GM12878 (cell line): Measurements from ENCODE around the gene DNAJC3. TPM values are rescaled to one million over a fixed set of nuclear protein-coding genes. Genes with fewer than 3 reads are reported as not detected.

Source experiments
- ATAC-seq: fragments of 200-7000 bp; cut with Tn5 transposase; 3 replicates; pipeline ENCODE4 v1.9.1; 2020; ENCODE audit warnings: mild to moderate bottlenecking, moderate library complexity
- BruUV-seq: library from RNA; stranded (reverse); fragments of 400-500 nt; replicated peaks from 2 replicates; lab custom pipeline; 2021; lab: Mats Ljungman, UMichigan
- CTCF ChIA-PET: fragments of 300-600 bp; sonication (Branson Sonifier 250); formaldehyde crosslinking; extraction: SDS; loops from one replicate; lab custom pipeline; 2021; ENCODE audit warnings: inconsistent platforms; lab: Yijun Ruan, JAX
- POLR2A ChIA-PET: fragments of 350-600 bp; formaldehyde crosslinking; extraction: SDS; loops from one replicate; lab custom pipeline; 2021; ENCODE audit warnings: inconsistent platforms; lab: Charles Lee
- RAD21 ChIA-PET: fragments of 300-600 bp; sonication (Branson Sonifier 250); formaldehyde crosslinking; loops from one replicate; lab custom pipeline; 2023; ENCODE audit warnings: antibody characterized with exemption; ENCODE audit not compliant: unreplicated experiment; lab: Charles Lee
- SMC1A ChIA-PET: fragments of 300-600 bp; sonication (Branson Sonifier 250); formaldehyde crosslinking; loops from one replicate; lab custom pipeline; 2023; ENCODE audit not compliant: unreplicated experiment, uncharacterized antibody; lab: Charles Lee
- DNase-seq: peaks from one replicate; pipeline ENCODE4 v3.0.0-alpha.2; 2011; ENCODE audit warnings: low read depth, low spot score
- FAIRE-seq: peaks from 3 replicates; lab custom pipeline; 2011; peaks lifted over from hg19 to GRCh38; lab: Jason Lieb, UNC
- H2AFZ ChIP-seq: 2 replicates; pipeline ENCODE4 v1.6.0; 2011; ENCODE audit warnings: low read depth, low read length, control low read depth; ENCODE audit not compliant: control insufficient read depth
- H3K27ac ChIP-seq: 2 replicates; pipeline ENCODE4 v1.5.1; 2011; ENCODE audit warnings: control low read depth; ENCODE audit not compliant: control insufficient read depth, insufficient read depth
- H3K27me3 ChIP-seq, 2 experiments: replicated peaks in 1 of 2; 2 replicates each; pipeline versions ENCODE4 v1.6.0 to v1.6.1; 2011; ENCODE audit warnings: low read length in 1 of 2; ENCODE audit not compliant: control insufficient read depth in 2 of 2, insufficient read depth in 2 of 2
- H3K36me3 ChIP-seq, 2 experiments: 2 replicates each; pipeline ENCODE4 v1.5.1; 2011; ENCODE audit warnings: low read length in 1 of 2; ENCODE audit not compliant: control insufficient read depth in 2 of 2, insufficient read depth in 2 of 2
- H3K4me1 ChIP-seq: 2 replicates; pipeline ENCODE4 v1.6.1; 2011; ENCODE audit warnings: mild to moderate bottlenecking, low read length, moderate library complexity, mixed read lengths; ENCODE audit not compliant: control insufficient read depth, insufficient read depth
- H3K4me2 ChIP-seq: 2 replicates; pipeline ENCODE4 v1.6.0; 2011; ENCODE audit warnings: control low read depth; ENCODE audit not compliant: control insufficient read depth, insufficient read depth
- H3K4me3 ChIP-seq: fragments of 200-600 bp; sonication (generic); 2 replicates; pipeline ENCODE4 v1.5.1; 2016
- H3K79me2 ChIP-seq: 2 replicates; pipeline ENCODE4 v1.6.0; 2011; ENCODE audit warnings: low read length; ENCODE audit not compliant: control insufficient read depth, insufficient read depth
- H3K9ac ChIP-seq: 2 replicates; pipeline ENCODE4 v1.8.0; 2011; ENCODE audit warnings: low read length, control low read depth, mixed read lengths; ENCODE audit not compliant: control insufficient read depth, insufficient read depth
- H3K9me3 ChIP-seq: replicated peaks from 3 replicates; pipeline ENCODE4 v1.5.1; 2011; ENCODE audit warnings: mild to moderate bottlenecking, low read length; ENCODE audit not compliant: control insufficient read depth, insufficient read depth
- H4K20me1 ChIP-seq: 2 replicates; pipeline ENCODE4 v1.6.0; 2011; ENCODE audit not compliant: control insufficient read depth, insufficient read depth
- FOXM1 ChIP-seq: IDR thresholded peaks from 2 replicates; pipeline ENCODE4 v1.6.1; 2012; ENCODE audit warnings: low read depth, mild to moderate bottlenecking, inconsistent platforms, low read length, moderate library complexity
- GATAD2B ChIP-seq: fragments of 450-650 bp; conservative IDR thresholded peaks from 2 replicates; pipeline ENCODE4 v1.6.1; 2017; ENCODE audit warnings: low read depth, mild to moderate bottlenecking, moderate library complexity
- LARP7 ChIP-seq: fragments of 450-650 bp; IDR thresholded peaks from 2 replicates; pipeline ENCODE4 v1.6.1; 2017; ENCODE audit warnings: mild to moderate bottlenecking
- MEF2A ChIP-seq: IDR thresholded peaks from 2 replicates; pipeline ENCODE4 v1.6.1; 2011; ENCODE audit warnings: low read depth, mild to moderate bottlenecking, low read length, moderate library complexity; ENCODE audit not compliant: insufficient read depth
- NFXL1 ChIP-seq: fragments of 450-650 bp; IDR thresholded peaks from 2 replicates; pipeline ENCODE4 v1.6.1; 2017; ENCODE audit warnings: antibody characterized with exemption, mild to moderate bottlenecking, borderline replicate concordance
- POU2F2 ChIP-seq: IDR thresholded peaks from 3 replicates; pipeline ENCODE4 v1.6.1; 2011; ENCODE audit warnings: low read depth, mild to moderate bottlenecking, low read length, borderline replicate concordance
- SIN3A ChIP-seq: IDR thresholded peaks from 2 replicates; pipeline ENCODE4 v1.6.1; 2012; ENCODE audit warnings: low read depth, low read length, improper control_type of control experiment
- SMARCA5 ChIP-seq: fragments of 450-650 bp; IDR thresholded peaks from 2 replicates; pipeline ENCODE4 v1.6.1; 2017; ENCODE audit warnings: mild to moderate bottlenecking
- SREBF2 ChIP-seq: IDR thresholded peaks from 2 replicates; pipeline ENCODE4 v1.6.1; 2012; ENCODE audit warnings: mild to moderate bottlenecking, low read length
- ZNF622 ChIP-seq: fragments of 450-650 bp; IDR thresholded peaks from 2 replicates; pipeline ENCODE4 v1.6.1; 2017; ENCODE audit warnings: mild to moderate bottlenecking, inconsistent platforms
- ZNF687 ChIP-seq: fragments of 450-650 bp; IDR thresholded peaks from 2 replicates; pipeline ENCODE4 v1.6.1; 2017; ENCODE audit warnings: mild to moderate bottlenecking, moderate library complexity
- in situ Hi-C: fragments of 300-500 bp; cut with MboI; formaldehyde crosslinking; loops from 9 replicates; pipeline ENCODE4 v1.14.3; 2018; ENCODE audit warnings: mixed read lengths
- intact Hi-C: fragments of 100-400 bp; cut with micrococcal nuclease; formaldehyde crosslinking; loops from one replicate; pipeline ENCODE4 v1.14.2; 2022; ENCODE audit not compliant: unreplicated experiment
- polyA plus RNA-seq, 11 experiments: library from polyadenylated mRNA; depleted of rRNA in 4 of 11; unstranded in 6 of 11; stranded (reverse) in 5 of 11; fragments of >200 nt; fragmentation: Nextera tagmentation in 4 of 11; fragmentation: Illumina TruSeq in 1 of 11; extraction: Ambion mirVana in 4 of 11; extraction: Trizol in 1 of 11; gene quantifications; 1 replicate in 1 of 11; 2 replicates in 10 of 11; pipeline versions ENCODE4 v1.2.1 to v1.2.3, GENCODE V29; 2011 to 2016; ENCODE audit warnings: inconsistent platforms in 2 of 11, missing spikeins in 2 of 11, low read depth in 1 of 11
- total RNA-seq, 4 experiments: library from RNA; depleted of rRNA in 3 of 4; stranded (reverse); fragments of >200 nt in 3 of 4; fragmentation: Illumina TruSeq in 1 of 4; extraction: Trizol in 1 of 4; gene quantifications; 2 replicates each; pipeline versions ENCODE4 v1.2.1 to v1.2.3, GENCODE V29; 2013 to 2021
- TF ChIP-seq, protein P1 (sequence below): fragments of 450-650 bp; IDR thresholded peaks from 2 replicates; pipeline ENCODE4 v1.6.1; 2017; ENCODE audit warnings: mild to moderate bottlenecking, moderate library complexity
- TF ChIP-seq, protein P2 (sequence below): fragments of 450-650 bp; IDR thresholded peaks from 2 replicates; pipeline ENCODE4 v1.6.1; 2018; ENCODE audit warnings: mild to moderate bottlenecking, low read depth, moderate library complexity; ENCODE audit not compliant: partially characterized antibody

The DNAJC3 gene
- total and polyA plus RNA-seq, 10 of the 15 experiments (the other 5 are each of a cell fraction or from before 2014, with no cell fraction given) = 9.3 to 37.4 (median 19.0) TPM

GRCh38 chr13:95659500-95659899 lies 17.4 kb upstream of the DNAJC3 start:
- ChIA-PET POLR2A (no interaction called here), SMC1A (interaction anchor here (1.7 to 1.9 kb wide), 2 partner anchors 125 to 174 kb away, joined by 4 to 12 read pairs; no protein-coding TSS in a partner anchor), RAD21 (interaction anchor here (1.0 kb wide), 1 partner anchor 174 kb away, joined by 3 read pairs; no protein-coding TSS in a partner anchor), CTCF (interaction anchor here (2.1 to 2.5 kb wide), 3 partner anchors 14 to 174 kb away, joined by 7 to 13 read pairs (median 12); no protein-coding TSS in a partner anchor)
- Histone ChIP-seq H3K4me1 (no peaks in the 10 kb centered on the region), H3K27ac (no peak overlapping the region), H4K20me1 (no peaks in the 10 kb centered on the region), H3K79me2 (no peaks in the 10 kb centered on the region), H3K4me3 (no peak overlapping the region), H3K27me3 (no peaks in the 10 kb centered on the region), H3K4me2 (no peak overlapping the region), H2AFZ (no peak overlapping the region), H3K9me3 (no peaks in the 10 kb centered on the region; the same call in 2 of the 3 replicates), H3K36me3 (no peaks in the 10 kb centered on the region), H3K9ac (no peak overlapping the region)
- intact Hi-C loops (no loop called here), in situ Hi-C loops (no loop called here)
- ATAC-seq = no peak
- DNase-seq = no peak
- BruUV-seq = no TSS peak
- FAIRE-seq = no peak
- TF ChIP-seq NFXL1 = no peak
- TF ChIP-seq SMARCA5 = no peak
- TF ChIP-seq, protein P1, sequence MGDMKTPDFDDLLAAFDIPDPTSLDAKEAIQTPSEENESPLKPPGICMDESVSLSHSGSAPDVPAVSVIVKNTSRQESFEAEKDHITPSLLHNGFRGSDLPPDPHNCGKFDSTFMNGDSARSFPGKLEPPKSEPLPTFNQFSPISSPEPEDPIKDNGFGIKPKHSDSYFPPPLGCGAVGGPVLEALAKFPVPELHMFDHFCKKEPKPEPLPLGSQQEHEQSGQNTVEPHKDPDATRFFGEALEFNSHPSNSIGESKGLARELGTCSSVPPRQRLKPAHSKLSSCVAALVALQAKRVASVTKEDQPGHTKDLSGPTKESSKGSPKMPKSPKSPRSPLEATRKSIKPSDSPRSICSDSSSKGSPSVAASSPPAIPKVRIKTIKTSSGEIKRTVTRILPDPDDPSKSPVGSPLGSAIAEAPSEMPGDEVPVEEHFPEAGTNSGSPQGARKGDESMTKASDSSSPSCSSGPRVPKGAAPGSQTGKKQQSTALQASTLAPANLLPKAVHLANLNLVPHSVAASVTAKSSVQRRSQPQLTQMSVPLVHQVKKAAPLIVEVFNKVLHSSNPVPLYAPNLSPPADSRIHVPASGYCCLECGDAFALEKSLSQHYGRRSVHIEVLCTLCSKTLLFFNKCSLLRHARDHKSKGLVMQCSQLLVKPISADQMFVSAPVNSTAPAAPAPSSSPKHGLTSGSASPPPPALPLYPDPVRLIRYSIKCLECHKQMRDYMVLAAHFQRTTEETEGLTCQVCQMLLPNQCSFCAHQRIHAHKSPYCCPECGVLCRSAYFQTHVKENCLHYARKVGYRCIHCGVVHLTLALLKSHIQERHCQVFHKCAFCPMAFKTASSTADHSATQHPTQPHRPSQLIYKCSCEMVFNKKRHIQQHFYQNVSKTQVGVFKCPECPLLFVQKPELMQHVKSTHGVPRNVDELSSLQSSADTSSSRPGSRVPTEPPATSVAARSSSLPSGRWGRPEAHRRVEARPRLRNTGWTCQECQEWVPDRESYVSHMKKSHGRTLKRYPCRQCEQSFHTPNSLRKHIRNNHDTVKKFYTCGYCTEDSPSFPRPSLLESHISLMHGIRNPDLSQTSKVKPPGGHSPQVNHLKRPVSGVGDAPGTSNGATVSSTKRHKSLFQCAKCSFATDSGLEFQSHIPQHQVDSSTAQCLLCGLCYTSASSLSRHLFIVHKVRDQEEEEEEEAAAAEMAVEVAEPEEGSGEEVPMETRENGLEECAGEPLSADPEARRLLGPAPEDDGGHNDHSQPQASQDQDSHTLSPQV = no peak
- TF ChIP-seq SREBF2 = no peak
- TF ChIP-seq GATAD2B = no peak
- no peak for TF ChIP-seq ZNF687
- TF ChIP-seq LARP7 = no peak
- TF ChIP-seq MEF2A = no peak
- TF ChIP-seq FOXM1 = no peak
- TF ChIP-seq SIN3A = no peak
- no peak for TF ChIP-seq POU2F2
- no peak for TF ChIP-seq ZNF622
- TF ChIP-seq, protein P2, sequence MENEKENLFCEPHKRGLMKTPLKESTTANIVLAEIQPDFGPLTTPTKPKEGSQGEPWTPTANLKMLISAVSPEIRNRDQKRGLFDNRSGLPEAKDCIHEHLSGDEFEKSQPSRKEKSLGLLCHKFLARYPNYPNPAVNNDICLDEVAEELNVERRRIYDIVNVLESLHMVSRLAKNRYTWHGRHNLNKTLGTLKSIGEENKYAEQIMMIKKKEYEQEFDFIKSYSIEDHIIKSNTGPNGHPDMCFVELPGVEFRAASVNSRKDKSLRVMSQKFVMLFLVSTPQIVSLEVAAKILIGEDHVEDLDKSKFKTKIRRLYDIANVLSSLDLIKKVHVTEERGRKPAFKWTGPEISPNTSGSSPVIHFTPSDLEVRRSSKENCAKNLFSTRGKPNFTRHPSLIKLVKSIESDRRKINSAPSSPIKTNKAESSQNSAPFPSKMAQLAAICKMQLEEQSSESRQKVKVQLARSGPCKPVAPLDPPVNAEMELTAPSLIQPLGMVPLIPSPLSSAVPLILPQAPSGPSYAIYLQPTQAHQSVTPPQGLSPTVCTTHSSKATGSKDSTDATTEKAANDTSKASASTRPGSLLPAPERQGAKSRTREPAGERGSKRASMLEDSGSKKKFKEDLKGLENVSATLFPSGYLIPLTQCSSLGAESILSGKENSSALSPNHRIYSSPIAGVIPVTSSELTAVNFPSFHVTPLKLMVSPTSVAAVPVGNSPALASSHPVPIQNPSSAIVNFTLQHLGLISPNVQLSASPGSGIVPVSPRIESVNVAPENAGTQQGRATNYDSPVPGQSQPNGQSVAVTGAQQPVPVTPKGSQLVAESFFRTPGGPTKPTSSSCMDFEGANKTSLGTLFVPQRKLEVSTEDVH = no peak
